NCI-H446 (cell line): ENCODE results near the gene MYO1B.

Experiments used
- DNase-seq, 2 experiments: peaks; one replicate each; lab custom pipeline; 2025; lab: John Stamatoyannopoulos, UW

MYO1B gene

GRCh38 chr2:191360918-191361317, 115.7 kb downstream of the MYO1B start:
- no peak for DNase-seq

- DNase-seq: no peak
These were observed 117.6 kb downstream of the MYO1B start for GRCh38 chr2:191362841-191363240.

DNA sequence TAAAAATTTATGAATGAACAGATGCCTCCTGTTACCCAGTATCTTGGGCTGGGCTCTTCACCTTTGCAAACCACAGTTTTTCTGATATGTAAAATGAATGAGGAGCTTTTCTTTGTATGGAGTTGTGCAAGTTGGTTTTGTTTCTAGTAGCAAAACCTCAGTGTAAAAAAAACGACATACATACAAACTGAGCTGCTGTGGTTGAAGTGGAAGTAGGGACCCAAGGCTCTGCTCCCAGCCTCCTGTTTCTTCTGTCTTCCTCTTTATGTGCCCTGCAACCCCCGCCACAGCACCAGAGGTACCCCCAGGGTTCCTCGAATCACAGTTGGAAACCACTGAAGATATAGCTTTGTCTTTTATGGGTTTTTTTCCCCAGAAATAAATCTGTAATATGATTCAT, 118.1 kb downstream of the MYO1B start:
- no peak for DNase-seq

DNA sequence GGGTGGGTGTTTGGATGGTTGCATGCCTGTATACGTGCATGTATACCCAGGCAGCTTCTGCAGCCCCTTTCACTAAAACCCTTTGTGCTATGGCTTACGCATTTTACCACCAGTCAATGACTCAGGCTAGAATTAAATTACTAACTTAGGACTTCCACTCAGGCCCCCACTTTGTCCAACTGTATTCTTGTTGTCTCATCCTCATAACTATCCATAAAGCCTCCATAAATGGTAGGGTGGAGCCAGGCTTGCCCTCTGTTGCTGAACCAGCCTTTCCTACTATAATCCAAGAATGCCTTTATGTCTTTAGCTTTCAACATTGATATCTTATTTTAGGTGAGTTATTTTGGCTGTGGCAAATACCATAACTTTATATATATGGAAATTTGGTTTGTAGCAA, 119.9 kb downstream of the MYO1B start:
- DNase-seq: no peak

DNA sequence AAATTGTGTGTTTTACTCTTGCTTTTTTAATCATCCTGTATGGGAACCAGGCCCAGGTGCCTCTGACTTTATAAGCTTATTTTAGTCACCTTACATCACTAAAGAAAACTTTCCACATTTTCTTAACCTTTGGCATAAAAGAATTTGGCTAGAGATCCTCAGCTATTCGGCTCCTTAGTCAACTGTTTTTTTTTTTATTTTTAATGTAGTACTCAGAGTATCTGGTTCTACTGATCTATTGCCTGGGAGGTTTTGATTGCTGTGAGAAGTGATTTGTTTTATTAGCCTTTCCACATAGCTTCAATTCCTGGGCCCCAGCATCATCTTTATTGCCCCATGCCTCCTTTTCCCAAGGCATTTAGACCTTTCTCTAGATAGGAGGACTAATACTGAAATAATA, 121.0 kb downstream of the MYO1B start:
- no peak for DNase-seq

- DNase-seq: no peak
These were observed 123.8 kb downstream of the MYO1B start for GRCh38 chr2:191369034-191369433.

DNA sequence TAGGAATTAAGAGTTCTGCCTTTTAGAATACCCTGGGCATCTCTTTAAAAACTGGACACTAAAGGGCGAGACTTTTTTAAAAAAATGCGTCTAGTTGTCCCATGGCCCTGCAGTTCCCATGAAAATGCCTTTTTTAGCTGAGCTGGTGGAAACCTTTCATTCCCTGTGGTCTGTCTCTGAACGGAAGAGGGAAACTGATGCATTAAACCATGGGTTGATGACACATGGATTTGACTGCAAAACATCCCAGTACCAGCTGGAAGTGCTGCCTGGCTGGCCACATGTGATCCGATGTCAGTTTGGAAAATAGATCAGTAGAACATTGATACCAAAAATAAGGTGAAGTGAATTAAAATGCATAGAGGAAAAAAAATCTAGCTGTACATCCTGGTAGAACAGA, 129.2 kb downstream of the MYO1B start:
- no peak for DNase-seq

- no peak for DNase-seq
These were observed 129.7 kb downstream of the MYO1B start for GRCh38 chr2:191374939-191375338.

GRCh38 chr2:191376981-191377629, 131.9 kb downstream of the MYO1B start:
- peak; percentile 10 to 63 for DNase-seq

DNA sequence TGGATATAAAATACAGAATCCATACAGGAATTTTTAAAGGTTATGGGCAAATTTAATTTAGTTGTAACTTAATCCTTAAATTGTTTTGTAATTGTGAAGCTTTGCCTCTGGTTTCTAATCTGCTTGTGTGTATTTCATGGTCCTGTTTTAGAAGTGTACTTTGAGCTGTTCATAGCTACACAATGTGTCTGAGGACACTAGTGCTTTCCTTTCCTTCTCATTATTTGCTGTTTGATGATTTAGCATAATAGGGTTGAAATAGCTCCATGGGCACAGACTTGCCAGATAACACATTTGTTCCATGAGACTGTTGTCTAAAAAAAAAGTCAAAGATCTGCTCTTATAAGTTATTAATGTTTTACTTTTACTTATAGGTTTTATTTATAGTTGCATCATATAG, 134.2 kb downstream of the MYO1B start:
- no peak for DNase-seq

- DNase-seq: peak in 1 of 2 experiments; percentile 22
These were observed 137.6 kb downstream of the MYO1B start for GRCh38 chr2:191382801-191383200.

DNA sequence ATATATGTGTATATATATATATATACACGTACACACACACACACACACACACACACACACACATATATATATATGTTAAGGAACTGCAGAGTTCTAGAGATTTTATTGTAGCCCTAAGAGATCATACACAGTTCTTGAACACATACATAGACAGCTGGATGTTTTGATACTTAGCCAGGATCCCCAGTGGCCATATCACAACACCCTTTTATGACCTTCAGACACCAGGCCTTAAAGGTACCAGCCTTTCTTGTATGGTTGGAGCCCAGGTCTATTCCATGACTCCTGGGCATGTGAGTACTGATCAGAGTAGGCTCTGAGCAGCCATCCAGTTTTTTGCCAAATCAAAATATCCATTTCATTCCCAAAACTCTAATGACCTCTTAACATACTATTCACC, 138.3 kb downstream of the MYO1B start:
- no peak for DNase-seq

DNA sequence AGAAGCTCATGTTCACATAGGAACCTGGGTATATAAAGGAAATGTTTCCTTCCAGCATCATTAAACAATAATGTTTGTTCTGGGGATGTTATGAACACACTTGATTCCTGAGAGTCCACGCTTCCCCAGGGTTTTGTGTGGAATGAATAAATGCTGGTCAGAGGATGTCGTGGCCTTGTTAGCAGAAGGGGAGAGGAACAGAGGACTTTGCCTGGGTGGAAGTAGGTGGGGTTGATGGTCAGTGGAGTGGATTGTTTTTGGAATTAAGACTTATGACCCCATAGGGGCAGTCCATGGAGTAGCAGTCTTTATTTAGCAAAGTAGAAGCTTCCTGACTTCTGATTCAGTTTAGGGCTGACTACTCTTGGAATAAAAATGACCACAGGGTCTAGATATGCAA, 139.6 kb downstream of the MYO1B start:
- no peak for DNase-seq

DNA sequence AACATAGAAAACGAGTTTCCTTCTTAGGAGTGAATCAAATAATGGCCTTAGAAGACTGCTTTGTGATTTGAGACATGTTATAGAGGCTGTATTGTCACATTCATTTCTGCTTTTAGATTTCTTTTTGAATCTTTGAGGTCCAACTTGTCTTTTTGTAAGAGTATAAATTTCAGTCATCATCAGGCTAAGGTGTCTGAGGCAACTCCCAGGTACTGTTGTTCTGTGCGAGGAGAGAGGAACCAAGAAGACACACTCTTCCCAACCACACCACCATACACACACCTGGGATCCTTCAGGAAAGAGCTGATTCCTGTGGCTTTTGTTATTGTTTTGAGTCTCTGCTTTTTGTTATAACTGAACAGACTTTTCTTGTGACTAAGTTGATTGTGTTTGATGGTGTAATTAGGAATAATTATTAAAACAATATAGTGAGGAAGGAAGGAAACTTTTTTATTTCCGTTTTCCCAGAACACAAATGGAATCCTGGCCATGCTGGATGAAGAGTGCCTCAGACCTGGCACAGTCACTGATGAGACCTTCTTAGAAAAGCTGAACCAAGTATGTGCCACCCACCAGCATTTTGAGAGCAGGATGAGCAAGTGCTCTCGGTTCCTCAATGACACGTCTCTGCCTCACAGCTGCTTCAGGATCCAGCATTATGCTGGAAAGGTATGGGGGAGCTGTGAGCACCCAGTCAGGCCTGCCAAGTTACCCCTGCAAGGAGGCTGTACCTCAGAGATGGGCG, 140.4 kb downstream of the MYO1B start:
- no peak for DNase-seq

DNA sequence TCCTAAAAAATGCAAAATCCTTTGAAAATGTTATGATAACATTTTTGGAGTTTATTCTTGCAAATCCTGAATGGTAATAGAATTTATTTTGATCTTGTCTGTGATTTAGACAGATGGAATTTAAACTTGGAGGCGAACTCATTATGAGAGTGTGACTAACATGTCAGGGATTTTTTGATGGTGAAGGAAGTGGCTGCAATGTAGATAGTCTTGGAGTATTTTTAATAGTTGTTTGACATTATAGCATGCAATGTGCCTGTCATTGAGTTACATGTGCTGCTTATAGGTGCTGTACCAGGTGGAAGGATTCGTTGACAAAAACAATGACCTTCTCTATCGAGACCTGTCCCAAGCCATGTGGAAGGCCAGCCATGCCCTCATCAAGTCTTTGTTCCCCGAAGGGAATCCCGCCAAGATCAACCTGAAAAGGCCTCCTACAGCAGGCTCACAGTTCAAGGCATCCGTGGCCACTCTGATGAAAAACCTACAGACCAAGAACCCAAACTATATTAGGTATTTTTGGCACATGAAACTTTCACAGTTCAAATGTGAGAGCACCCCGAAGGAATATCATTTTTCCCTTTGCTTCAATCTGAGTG, 141.8 kb downstream of the MYO1B start:
- DNase-seq: no peak

DNA sequence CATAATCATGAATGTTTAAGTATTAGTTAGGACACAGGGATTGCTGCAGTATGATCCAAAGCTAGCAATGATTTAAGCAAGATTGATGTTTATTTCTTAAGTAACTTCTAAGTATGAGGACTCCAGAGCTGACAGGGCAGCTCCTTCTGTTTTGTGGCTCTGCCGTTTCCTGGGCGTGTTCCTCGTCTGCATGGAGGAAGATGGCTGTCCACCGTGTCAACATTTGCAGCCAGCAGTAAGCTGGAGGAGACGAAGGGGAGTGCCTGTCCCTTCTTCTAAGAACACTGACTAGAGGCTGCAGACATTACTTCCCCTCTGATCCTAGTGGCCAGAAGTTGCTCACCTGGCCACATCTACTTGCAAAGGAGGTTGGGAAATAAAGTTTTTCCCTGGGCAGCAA, 144.1 kb downstream of the MYO1B start:
- DNase-seq: no peak

GRCh38 chr2:191391171-191391570, 146.0 kb downstream of the MYO1B start:
- no peak for DNase-seq

DNA sequence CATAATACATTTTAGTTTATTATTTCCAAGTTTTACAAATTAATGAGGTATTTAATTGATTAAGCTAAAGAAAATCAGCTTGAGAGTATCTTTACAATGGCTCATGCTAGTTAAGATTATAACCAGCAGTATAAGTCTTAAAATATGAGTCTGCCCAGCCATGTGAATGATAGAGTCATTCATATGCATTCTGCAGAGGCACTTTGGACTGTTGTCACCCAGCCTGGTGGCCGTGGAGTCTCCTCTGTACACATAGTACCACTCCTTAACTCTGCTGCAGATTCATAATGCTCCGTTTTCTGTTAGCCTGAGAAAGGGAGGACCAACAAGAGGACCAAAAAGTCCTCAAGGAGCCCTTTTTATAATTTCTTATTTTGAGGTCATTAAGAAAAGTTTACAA, 148.8 kb downstream of the MYO1B start:
- no peak for DNase-seq

DNA sequence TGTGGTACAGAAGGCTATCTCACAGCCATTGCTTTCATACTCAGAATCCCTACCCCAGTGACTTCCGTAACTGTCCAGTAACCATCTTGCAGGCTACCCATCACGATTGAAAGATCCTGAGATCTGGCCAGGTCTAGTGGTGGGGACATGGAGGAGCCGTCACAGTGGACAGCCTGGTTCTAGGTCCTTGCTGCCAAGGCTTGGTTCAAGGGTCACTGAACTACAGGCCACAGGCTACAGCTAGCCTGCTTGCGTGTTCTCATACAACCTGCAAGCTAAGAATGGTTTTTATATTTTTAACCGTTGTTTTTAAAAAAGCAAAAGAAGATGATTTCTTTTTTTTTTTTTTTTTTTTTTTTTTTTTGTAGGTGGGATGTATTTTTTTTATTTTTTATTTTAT, 151.6 kb downstream of the MYO1B start:
- no peak for DNase-seq

DNA sequence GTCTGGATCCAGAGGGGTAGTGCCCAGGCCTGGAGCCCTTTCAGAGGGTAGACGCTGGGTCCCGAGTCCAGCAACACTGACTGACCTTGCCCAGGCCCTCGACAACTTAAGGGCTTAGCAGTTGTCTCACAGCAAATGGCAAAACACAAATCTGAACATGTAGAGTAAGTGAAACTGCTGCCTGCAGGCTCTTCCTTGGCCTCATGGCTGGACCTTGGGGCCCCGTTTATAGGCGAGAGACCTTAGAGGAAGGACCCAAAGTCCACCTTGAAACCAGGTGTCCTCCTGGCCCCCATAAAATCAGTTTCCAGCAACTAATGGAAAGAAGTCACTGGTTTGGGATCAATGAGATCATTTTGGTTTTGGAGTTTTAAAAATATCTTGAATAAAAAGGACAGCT, 154.4 kb downstream of the MYO1B start:
- no peak for DNase-seq

DNA sequence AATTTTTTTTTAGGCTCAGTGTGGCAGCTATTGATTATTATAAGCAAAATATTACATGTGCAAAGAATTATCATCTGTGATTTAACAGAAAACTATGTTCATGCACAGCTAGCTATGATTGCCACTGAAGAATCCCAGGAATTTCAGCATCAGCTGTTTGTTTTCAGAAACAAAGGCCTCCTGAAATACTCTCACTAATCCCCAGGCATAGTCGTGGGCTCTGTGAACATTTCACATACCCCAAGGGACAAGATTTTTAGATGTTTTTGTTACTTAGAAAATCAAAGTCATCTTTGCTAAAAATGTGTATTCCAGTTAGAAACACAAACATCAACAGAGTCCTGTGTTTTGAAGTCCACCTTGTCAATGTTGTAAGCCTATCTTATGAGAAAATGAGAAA, 156.1 kb downstream of the MYO1B start:
- DNase-seq: no peak

GRCh38 chr2:191402966-191403565, 157.9 kb downstream of the MYO1B start:
- DNase-seq: no peak

- no peak for DNase-seq
These were observed 159.4 kb downstream of the MYO1B start for GRCh38 chr2:191404568-191404991.
